A673 (cell line): ENCODE results near the gene TUBB3. TPM values are rescaled to one million over a fixed set of nuclear protein-coding genes. Genes with fewer than 3 reads are reported as not detected.

Experiments used
- BruUV-seq: library from RNA; stranded (reverse); fragments of 400-500 nt; replicated peaks from 2 replicates; lab custom pipeline; 2021; lab: Mats Ljungman, UMichigan
- CTCF ChIA-PET: fragments of 300-600 bp; sonication (Branson Sonifier 250); formaldehyde crosslinking; loops from one replicate; lab custom pipeline; 2022; ENCODE audit warnings: antibody characterized with exemption; lab: Charles Lee
- POLR2A ChIA-PET: fragments of 300-600 bp; sonication (Branson Sonifier 250); formaldehyde crosslinking; loops from one replicate; lab custom pipeline; 2022; ENCODE audit warnings: antibody characterized with exemption; ENCODE audit not compliant: low non-redundant PET; lab: Charles Lee
- DNase-seq: peaks from one replicate; pipeline ENCODE4 v3.0.0-alpha.2; 2015; ENCODE audit warnings: low spot score
- H3K27ac ChIP-seq: fragments of 200-600 bp; sonication (generic); 2 replicates; pipeline ENCODE4 v1.5.1; 2016; ENCODE audit warnings: mixed run types, low read depth, mild to moderate bottlenecking, mixed read lengths, antibody characterized with exemption, low read length; ENCODE audit not compliant: poor library complexity, severe bottlenecking
- H3K27me3 ChIP-seq: fragments of 200-600 bp; sonication (generic); replicated peaks from 2 replicates; pipeline ENCODE4 v1.6.1; 2017; ENCODE audit warnings: mixed run types, low read depth, mild to moderate bottlenecking, mixed read lengths, antibody characterized with exemption, low read length; ENCODE audit not compliant: insufficient read depth, poor library complexity
- H3K36me3 ChIP-seq: fragments of 200-600 bp; sonication (generic); 2 replicates; pipeline ENCODE4 v1.6.1; 2016; ENCODE audit warnings: mixed run types, mild to moderate bottlenecking, mixed read lengths, antibody characterized with exemption, low read length; ENCODE audit not compliant: insufficient read depth, poor library complexity, severe bottlenecking
- H3K4me1 ChIP-seq: fragments of 200-600 bp; sonication (generic); 2 replicates; pipeline ENCODE4 v1.6.1; 2017; ENCODE audit warnings: mixed run types, mild to moderate bottlenecking, mixed read lengths, antibody characterized with exemption, low read length; ENCODE audit not compliant: insufficient read depth, poor library complexity, severe bottlenecking
- H3K4me3 ChIP-seq: fragments of 200-600 bp; sonication (generic); 2 replicates; pipeline ENCODE4 v1.5.1; 2016; ENCODE audit warnings: low read depth, mixed run types, mild to moderate bottlenecking, mixed read lengths, low read length; ENCODE audit not compliant: poor library complexity, severe bottlenecking
- H3K9me3 ChIP-seq: fragments of 200-600 bp; sonication (generic); 2 replicates; pipeline ENCODE4 v1.6.1; 2016; ENCODE audit warnings: mixed run types, low read depth, mild to moderate bottlenecking, mixed read lengths, antibody characterized with exemption, low read length; ENCODE audit not compliant: poor library complexity, severe bottlenecking
- CTCF ChIP-seq: fragments of 300-800, 200-600 bp; sonication (generic); conservative IDR thresholded peaks from 2 replicates; pipeline ENCODE4 v1.5.1; 2017; ENCODE audit warnings: low read depth, mild to moderate bottlenecking, antibody characterized with exemption, low read length, moderate library complexity, mixed read lengths
- EZH2 ChIP-seq: fragments of 200-600 bp; sonication (generic); IDR thresholded peaks from 2 replicates; pipeline ENCODE4 v1.6.1; 2017; ENCODE audit warnings: borderline replicate concordance, low read depth, mild to moderate bottlenecking, mixed read lengths, antibody characterized with exemption, low read length; ENCODE audit not compliant: poor library complexity, severe bottlenecking
- intact Hi-C: fragments of 100-400 bp; cut with micrococcal nuclease; formaldehyde crosslinking; loops from one replicate; pipeline ENCODE4 v1.10.0; 2022; ENCODE audit not compliant: unreplicated experiment
- total RNA-seq: library from RNA; stranded (reverse); gene quantifications from 2 replicates; pipeline ENCODE4 v1.2.3, GENCODE V29; 2021

TUBB3 gene
- total RNA-seq, 1 experiment from 2014 or later, result 297 TPM

- no TSS peak for BruUV-seq
- no peaks in the 10 kb centered on the region for H3K27me3 ChIP-seq
- ChIA-PET CTCF (no interaction called here), POLR2A (no interaction called here)
- no peak for DNase-seq
- no peak overlapping the region for H3K4me3 ChIP-seq
- intact Hi-C loops, result loop anchor here (10.0 kb wide), 1 partner anchor 211 kb away; the partner anchor contains the start of gene SPATA2L
- H3K4me1 ChIP-seq, result peaks cover 21% of the 10 kb centered on the region
- TF ChIP-seq CTCF (no peak), EZH2 (no peak)
- no peaks in the 10 kb centered on the region for H3K9me3 ChIP-seq
- H3K27ac ChIP-seq, result no peak overlapping the region
- H3K36me3 ChIP-seq, result peaks cover 14% of the 10 kb centered on the region
These were observed 7.6 kb upstream of the TUBB3 start for GRCh38 chr16:89915303-89916232.

GRCh38 chr16:89917773-89918452 lies 5.2 kb upstream of the TUBB3 start:
- POLR2A ChIA-PET, result interaction anchor here (0.6 kb wide), 1 partner anchor 44 kb away, joined by 5 read pairs; no protein-coding TSS in a partner anchor
- BruUV-seq, result no TSS peak
- Histone ChIP-seq H3K36me3 (no peaks in the 10 kb centered on the region), H3K27me3 (no peaks in the 10 kb centered on the region), H3K4me1 (peaks cover 33% of the 10 kb centered on the region), H3K27ac (peak overlapping the region; percentile 68), H3K9me3 (no peaks in the 10 kb centered on the region), H3K4me3 (peak overlapping the region; percentile 37)
- intact Hi-C loops, result loop anchor here (10.0 kb wide), 1 partner anchor 213 kb away; the partner anchor contains the start of gene SPATA2L
- DNase-seq, result peak; percentile 93
- no peak for TF ChIP-seq EZH2
- TF ChIP-seq CTCF, result no peak
- CTCF ChIA-PET, result interaction anchor here (1.1 kb wide), 1 partner anchor 8 kb away, joined by 4 read pairs; no protein-coding TSS in a partner anchor
